HG03097 (cell line): ENCODE data around the gene RAB1A.
"Not testable (repeated sequence)": the region's sequence is repeated elsewhere in the genome, so short reads cannot be mapped to it uniquely, and the experiment has no call there.

Experiments
- ATAC-seq: cut with Tn5 transposase; IDR thresholded peaks from one replicate; pipeline ENCODE4 v1.9.1; 2021; ENCODE audit not compliant: unreplicated experiment, low FRiP score

The RAB1A gene

GRCh38 chr2:65137197-65137775 is 7.4 kb upstream of the RAB1A start:
- ATAC-seq = no peak

- ATAC-seq = no peak
Observed at GRCh38 chr2:65136253-65136652, 6.3 kb upstream of the RAB1A start.

GRCh38 chr2:65134158-65134557 is 4.3 kb upstream of the RAB1A start:
- ATAC-seq = no peak

- no peak for ATAC-seq
Observed at GRCh38 chr2:65133626-65134025, 3.7 kb upstream of the RAB1A start.

GRCh38 chr2:65132930-65133329 is 3.0 kb upstream of the RAB1A start:
- not testable (repeated sequence) for ATAC-seq

GRCh38 chr2:65130664-65131175 is 814 bp upstream of the RAB1A start:
- ATAC-seq = peak; percentile 20

- peak; percentile 5 for ATAC-seq
Observed at GRCh38 chr2:65129286-65129825, 550 bp downstream of the RAB1A start.

- ATAC-seq = no peak
Observed at GRCh38 chr2:65128297-65129190, 1.4 kb downstream of the RAB1A start.

- ATAC-seq = not testable (repeated sequence)
Observed at GRCh38 chr2:65125457-65125856, 4.4 kb downstream of the RAB1A start.

GRCh38 chr2:65122313-65122712 is 7.6 kb downstream of the RAB1A start:
- no peak for ATAC-seq

- ATAC-seq = no peak
Observed at GRCh38 chr2:65120990-65121693, 8.8 kb downstream of the RAB1A start.

- ATAC-seq = no peak
Observed at GRCh38 chr2:65116645-65117044, 13.3 kb downstream of the RAB1A start.

- ATAC-seq = no peak
Observed at GRCh38 chr2:65114921-65115320, 15.0 kb downstream of the RAB1A start.

- no peak for ATAC-seq
Observed at GRCh38 chr2:65113816-65114215, 16.1 kb downstream of the RAB1A start.

GRCh38 chr2:65113229-65113628 is 16.7 kb downstream of the RAB1A start:
- no peak for ATAC-seq

- ATAC-seq = no peak
Observed at GRCh38 chr2:65112633-65113032, 17.3 kb downstream of the RAB1A start.

- ATAC-seq = no peak
Observed at GRCh38 chr2:65108780-65109179, 21.1 kb downstream of the RAB1A start.

- no peak for ATAC-seq
Observed at GRCh38 chr2:65107530-65107929, 22.4 kb downstream of the RAB1A start.

GRCh38 chr2:65103013-65103715 is 26.7 kb downstream of the RAB1A start:
- no peak for ATAC-seq

GRCh38 chr2:65101071-65101470 is 28.8 kb downstream of the RAB1A start:
- no peak for ATAC-seq
